ENCODE measurements around the gene STEAP4.
"Not testable (repeated sequence)": the region's sequence is repeated elsewhere in the genome, so short reads cannot be mapped to it uniquely, and the experiment has no call there.

STEAP4 gene

DNA sequence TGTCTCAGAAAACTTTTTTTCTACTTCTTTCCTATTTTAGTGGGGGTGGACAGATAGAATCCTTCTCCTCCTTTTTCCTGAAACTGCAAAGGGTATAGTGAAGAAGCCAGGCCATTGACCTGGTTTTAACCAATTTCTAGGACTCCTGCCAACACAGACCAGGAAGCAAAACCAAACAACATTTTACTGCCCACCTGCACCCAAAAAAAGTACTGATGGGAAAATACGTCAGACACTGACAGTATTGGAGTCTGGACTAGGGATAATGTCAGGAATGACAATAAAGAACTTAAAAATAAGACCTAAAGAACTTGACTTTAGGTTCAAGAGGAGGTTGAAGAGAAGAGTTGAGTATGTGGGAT lies 5.0 kb upstream of the STEAP4 start:
- DNase-seq: no peak

DNA sequence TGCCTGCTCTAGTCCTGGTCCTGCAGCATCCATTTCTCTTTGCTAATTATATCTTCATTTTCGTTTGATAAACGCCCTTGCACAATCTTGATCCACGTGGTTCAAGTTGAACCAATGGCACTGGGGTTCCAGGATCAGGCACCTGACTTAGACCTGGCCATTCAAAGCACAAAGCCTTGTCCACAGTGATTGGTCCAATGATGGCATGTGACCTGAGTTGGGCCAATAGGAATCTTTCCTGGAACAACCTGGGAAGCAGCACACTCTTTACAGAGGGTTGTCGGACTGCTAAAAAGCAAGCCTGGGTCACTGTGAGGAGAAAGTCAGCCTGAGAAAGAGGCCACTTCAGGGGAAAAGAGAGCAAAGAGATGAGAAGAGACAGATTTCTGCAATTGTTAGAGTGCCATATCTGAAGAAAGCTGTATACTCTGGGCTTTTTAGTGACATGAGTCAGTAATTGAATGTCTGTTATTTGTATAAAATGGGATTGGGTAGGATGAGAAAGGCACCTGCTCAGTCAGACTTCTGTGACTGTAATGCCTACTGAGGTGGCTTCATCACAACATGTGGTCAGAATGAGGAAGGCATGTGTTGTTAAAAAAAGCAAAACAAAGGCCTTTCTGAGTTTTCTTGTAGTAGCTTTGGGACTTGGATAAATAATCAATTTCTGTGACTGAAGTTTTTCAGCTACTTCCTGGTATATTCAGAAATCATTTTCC lies 4.4 kb upstream of the STEAP4 start:
- no peak for DNase-seq

DNA sequence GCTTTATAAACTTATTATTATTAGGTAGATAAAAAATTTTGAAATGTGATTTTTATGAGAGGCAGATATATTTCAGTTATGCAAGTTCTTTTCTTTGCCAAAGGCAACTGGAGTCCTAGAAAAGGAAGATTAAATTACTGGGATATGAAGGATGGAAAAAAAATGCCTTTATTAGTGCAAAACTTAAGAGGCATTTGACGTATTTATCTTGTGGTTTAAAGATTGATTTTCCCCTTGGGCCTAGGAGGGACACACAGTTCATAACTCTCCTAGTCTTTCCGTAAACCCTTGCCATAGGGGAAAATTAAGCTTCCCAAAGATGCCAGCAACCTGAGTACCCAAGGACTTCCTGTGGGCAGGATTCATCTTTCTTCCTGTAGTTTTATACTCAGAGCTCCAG lies 3.1 kb upstream of the STEAP4 start:
- no peak for DNase-seq

DNA sequence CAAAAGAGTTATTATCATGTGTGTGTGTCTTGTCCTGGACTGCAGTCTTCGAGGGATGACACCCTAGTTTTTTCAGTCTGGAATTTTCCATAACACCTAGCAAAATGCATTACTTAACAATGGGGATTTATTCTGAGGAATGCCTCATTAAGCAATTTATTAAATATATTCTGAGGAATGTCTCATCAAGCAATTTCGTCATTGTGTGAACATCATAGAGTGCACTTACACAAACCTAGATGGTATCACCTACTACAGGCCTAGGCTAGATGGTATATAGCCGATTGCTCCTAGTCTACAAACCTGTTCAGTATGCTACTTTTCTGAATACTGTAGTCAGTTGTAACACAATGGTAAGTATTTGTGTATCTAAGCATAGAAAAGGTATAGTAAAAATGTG lies 1.1 kb upstream of the STEAP4 start:
- DNase-seq: no peak

GRCh38 chr7:88307412-88307811 lies 718 bp upstream of the STEAP4 start:
- no peak for DNase-seq

DNA sequence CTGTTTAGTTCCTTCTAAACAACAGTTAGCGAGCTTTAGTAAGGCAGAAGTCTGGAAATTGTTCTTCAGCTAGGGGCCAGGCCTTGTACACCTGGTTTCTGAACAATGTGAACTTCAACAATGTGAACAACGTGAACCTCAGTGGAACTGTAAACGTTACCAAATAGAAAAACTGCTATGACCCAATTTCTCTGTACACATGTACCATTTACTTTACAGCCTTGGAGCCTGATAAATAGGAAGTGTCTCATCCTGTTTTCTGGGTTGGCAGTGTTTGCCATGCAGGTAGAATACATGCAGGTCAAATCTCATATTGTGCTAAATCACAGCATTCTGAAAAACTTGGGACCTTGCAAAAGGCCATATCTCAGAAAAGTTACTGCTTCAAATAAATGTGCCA lies 1.6 kb downstream of the STEAP4 start:
- DNase-seq: no peak

DNA sequence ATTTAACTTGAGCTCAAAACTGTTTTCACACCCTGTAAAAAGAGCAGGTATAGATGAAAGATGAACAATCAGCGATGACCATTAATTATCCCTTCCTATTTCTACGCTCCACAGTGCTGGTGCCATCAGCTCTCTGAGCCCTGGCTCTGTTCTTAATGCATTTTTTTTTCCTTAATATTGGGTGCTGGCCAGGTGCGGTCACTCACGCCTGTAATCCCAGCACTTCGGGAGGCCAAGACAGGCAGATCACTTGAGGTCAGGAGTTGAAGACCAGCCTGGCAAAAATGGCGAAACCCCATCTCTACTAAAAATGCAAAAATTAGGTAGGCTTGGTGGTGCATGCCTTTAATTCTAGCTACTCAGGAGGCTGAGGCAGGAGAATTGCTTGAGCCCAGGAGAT lies 4.2 kb downstream of the STEAP4 start:
- DNase-seq: no peak

- DNase-seq: no peak
Observed at GRCh38 chr7:88301924-88302323, 4.8 kb downstream of the STEAP4 start.

DNA sequence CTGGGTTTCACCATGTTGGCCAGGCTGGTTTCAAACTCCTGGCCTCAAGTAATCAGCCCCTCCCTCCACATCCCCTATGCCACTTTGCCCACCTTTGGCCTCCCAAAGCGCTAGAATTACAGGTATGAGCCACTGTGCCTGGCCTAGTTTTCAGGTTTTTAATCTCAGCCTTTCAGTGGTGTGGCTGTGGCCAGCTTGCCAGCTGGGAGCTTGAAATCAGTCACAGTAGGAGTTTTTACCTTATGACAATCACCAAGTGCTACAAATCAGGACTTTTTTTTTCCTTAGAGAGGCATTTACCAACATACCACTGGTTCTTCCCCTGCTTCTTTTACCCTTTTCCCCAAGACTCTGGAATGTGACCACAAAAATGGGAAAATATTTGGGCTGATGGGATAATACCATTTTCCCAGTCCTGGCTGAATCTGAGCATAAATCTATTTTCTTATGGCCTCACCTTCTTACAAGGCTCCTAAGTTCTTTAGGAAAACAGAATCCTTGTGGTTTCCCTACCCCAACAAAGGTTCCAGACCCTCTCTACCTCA lies 6.2 kb downstream of the STEAP4 start:
- DNase-seq: no peak

GRCh38 chr7:88299126-88299525 lies 7.6 kb downstream of the STEAP4 start:
- DNase-seq: no peak

- no peak for DNase-seq
Observed at GRCh38 chr7:88293866-88294265, 12.8 kb downstream of the STEAP4 start.

GRCh38 chr7:88291398-88292173 lies 15.1 kb downstream of the STEAP4 start:
- no peak for DNase-seq

- no peak for DNase-seq
Observed at GRCh38 chr7:88290491-88290890, 16.2 kb downstream of the STEAP4 start.

- DNase-seq: no peak
Observed at GRCh38 chr7:88289564-88290025, 17.1 kb downstream of the STEAP4 start.

- no peak for DNase-seq
Observed at GRCh38 chr7:88281749-88282148, 24.9 kb downstream of the STEAP4 start.

GRCh38 chr7:88280801-88281200 lies 25.9 kb downstream of the STEAP4 start:
- no peak for DNase-seq

GRCh38 chr7:88279323-88279722 lies 27.4 kb downstream of the STEAP4 start:
- no peak for DNase-seq

- DNase-seq: no peak
Observed at GRCh38 chr7:88278881-88279280, 27.8 kb downstream of the STEAP4 start.

- no peak for DNase-seq
Observed at GRCh38 chr7:88276605-88277153, 30.0 kb downstream of the STEAP4 start.

DNA sequence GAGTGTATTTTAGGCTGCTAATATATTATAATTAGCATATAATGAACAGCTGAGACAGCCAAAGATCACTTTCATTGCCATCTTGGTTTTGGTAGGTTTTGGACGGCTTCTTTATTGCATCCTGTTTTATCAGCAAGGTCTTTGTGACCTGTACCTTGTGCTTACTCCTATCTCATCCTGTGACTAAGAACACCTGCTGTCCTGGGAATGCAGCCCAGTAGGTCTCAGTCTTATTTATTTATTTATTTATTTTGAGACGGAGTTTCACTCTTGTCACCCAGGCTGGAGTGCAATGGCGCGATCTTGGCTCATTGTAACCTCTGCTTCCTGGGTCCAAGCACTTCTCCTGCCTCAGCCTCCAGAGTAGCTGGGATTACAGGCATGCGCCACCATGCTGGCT lies 31.8 kb downstream of the STEAP4 start:
- not testable (repeated sequence) for DNase-seq

- no peak for DNase-seq
Observed at GRCh38 chr7:88269586-88269985, 37.1 kb downstream of the STEAP4 start.

- no peak for DNase-seq
Observed at GRCh38 chr7:88268858-88269257, 37.8 kb downstream of the STEAP4 start.

DNA sequence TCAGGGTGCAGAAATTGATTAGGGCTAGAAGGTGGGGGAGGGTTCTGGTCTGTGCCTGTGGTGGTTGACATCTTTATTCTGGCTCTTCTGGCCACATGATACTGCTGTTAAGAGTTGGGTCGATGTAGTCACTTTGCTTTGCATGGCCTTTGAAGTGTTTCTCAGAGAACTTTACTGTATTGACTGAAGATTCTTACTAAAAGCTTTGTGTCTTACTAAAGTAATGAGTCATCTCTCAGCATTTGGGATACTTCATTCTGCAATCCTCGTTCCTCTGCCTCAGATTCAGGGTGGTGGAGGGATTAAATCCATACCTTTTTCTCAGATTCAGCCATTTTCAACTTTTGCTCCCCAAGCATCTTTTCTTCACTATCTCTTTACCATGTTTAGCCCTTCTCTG lies 38.6 kb downstream of the STEAP4 start:
- DNase-seq: no peak

- DNase-seq: no peak
Observed at GRCh38 chr7:88267421-88267820, 39.3 kb downstream of the STEAP4 start.

Measured in activated CD4-positive, alpha-beta T cell treated with anti-CD3 and anti-CD28 coated beads for 48 hours (primary cell).